GM18505 (cell line): ENCODE data around the gene SLC29A2.

Source experiments
- ATAC-seq: cut with Tn5 transposase; IDR thresholded peaks from one replicate; pipeline ENCODE4 v1.9.1; 2021; ENCODE audit not compliant: unreplicated experiment
- POLR2A ChIP-seq: IDR thresholded peaks from 4 replicates; pipeline ENCODE4 v1.6.1; 2011; ENCODE audit warnings: borderline replicate concordance; ENCODE audit not compliant: insufficient read depth, insufficient read length; ENCODE audit errors: extremely low read depth

The SLC29A2 gene

DNA sequence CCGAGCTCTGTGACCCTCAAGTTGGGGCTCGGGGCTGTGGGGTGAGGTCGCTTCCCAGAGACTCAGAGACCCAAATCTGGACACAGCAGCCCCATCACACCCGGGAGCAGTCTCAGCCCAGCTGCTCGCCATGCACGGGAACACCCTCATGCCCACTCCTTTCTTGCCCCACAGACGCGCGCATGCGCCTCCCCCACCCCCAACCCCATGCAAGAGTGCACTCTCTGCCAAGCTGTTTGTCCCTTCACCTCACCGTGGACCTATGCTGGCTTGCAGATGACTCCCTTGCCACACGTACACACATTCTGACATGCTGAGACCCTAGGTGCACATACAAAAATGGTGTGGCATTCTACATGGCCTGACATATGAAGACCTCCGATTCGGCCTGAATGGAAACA is 54.2 kb downstream of the SLC29A2 start:
- TF ChIP-seq POLR2A, result no peak
- no peak for ATAC-seq

DNA sequence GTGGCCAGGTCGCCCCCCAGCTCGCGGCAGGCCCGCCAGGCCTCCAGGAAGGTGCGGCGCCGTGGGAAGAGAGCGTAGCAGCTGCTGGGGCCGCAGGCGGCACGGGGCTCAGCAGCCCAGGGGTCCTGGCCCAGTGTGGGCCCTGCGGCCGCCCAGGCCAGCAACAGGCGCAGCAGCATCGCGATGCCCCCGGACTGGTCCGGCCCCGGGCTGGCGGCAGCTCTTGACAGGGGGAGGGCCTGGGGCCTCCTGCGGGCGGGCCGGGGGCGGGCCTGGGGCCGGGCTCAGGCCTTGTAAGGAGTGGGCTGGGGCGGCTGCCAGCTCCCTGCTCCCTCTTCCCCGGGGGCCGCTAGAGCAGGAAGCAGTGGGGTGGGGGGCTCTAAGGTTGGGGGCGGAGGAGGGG is 54.7 kb downstream of the SLC29A2 start, which contains the start of gene CD248:
CD248 (minus strand) TSS at position 196 of the 403 bp plus-strand sequence; CDS start at position 179, 17 bp downstream.
- no peak for TF ChIP-seq POLR2A
- ATAC-seq, result no peak

DNA sequence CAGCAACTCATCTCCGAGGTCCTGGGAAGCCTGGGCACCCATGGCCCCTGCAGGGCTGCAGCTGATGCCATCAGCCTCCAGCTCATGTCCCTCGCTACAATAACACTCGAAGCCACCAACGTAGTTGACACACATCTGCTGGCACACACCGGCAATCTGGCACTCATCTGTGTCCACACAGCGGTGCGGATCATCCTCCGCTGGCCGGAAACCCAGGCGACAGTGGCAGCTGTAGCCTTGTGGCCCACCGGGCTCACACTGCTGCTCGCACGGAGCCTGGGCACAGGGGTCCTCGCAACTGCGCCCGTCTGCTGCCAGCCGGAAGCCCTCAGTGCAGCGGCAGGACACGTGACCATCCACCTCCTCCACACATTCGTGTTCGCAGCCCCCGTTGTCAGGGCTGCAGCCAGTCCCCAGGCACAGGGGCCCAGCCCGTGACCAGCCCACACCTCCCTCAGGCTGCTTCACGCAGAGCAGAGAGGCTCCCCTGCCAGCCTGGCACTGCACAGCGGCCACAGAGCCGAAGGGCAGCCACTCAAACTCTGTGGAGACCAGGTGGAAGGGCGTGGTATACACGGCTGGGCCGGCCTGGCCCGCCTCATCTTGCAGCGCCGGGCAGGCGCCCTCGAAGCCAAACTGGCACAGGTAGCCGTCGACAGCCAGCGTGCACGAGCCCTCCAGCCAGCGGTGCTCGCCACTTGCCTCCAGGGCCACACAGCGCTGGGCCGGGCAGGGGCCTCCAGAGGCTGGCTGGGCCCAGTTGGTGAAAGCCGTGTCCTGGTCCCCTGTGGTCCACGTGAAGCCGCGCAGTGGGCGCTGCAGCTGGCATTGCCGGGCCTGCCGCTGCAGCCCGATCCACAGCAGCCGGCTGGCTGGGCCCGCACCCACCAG is 55.4 kb downstream of the SLC29A2 start:
- no peak for ATAC-seq
- no peak for TF ChIP-seq POLR2A

DNA sequence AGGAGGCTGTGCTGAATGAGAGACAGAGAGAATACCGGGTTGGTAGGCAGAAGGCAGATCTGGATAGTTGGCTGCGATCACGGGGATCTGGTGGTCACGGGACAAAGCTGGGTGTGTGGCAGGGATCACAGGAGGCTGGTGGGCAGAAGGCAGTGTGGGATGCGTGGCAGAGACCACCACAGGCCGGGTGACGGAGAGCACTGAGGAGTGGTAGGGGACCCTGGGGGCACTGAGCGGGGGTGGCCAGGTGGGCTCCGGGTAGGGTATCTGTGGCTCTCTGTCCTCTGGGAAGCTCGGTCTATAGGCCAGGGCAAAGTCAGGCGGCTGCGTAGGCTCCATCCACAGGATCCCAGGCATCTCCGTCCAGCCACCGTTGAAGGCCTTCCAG is 56.1 kb downstream of the SLC29A2 start:
- no peak for ATAC-seq
- TF ChIP-seq POLR2A, result no peak

DNA sequence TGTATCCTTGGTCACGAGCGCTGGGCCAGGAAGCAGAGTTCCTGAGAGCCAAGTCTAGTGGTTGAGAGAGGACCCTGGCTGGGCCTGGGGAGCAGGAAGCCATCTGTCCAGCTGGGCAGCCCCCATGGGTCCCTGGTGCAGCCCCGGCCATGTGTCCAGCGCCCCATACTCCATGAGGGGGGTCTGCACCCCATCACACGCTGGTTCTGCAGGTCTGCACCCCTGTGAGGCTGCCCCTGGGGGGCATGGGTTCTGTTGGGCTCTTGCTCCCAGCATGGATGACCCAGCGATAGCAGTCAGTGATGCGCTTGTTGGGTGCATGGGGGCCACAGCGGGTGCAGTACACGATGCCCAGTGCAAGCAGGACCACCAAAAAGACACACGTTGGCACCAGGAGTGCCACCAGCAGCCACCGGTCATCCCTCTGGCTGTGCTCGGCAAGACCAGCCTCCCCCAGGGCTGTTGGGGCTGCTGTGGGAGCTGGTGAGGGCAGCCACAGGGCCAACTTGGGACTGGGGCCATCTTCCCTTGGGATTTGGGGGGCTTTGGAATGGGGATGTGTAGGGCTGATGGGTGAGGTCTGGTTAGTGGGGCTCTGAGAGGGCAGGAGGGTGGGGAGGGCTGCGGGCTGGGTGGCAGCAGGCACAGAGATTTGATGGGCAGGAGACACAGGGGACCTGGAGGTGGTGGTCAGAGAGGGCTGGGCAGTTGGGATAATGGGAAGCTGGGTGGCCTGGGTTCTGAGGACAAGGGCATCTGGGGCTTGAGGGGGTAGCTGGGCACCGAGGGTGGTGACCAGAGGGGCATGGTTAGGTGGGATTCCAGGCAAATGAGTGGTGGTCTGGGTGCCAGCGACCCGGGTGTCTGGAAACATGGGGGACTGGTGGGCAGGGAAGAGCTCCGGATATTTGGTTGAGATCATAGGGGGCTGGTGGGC is 56.7 kb downstream of the SLC29A2 start:
- no peak for ATAC-seq
- no peak for TF ChIP-seq POLR2A

DNA sequence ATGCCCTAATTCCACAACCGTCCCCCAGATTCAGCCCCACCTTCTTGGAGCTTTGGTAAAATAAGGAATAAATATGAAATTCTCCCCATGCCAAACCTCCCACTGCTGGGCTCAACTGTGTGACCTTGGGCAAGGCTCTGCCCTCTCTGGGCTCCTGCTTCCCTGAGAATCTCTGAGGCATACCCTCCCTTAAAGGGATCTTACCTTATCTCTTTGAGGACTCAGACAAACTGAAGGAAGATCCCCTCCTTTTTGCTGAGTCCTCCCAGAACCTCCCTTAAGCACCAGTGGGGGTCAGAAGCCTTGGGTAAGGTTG is 57.4 kb downstream of the SLC29A2 start:
- no peak for ATAC-seq
- no peak for TF ChIP-seq POLR2A

DNA sequence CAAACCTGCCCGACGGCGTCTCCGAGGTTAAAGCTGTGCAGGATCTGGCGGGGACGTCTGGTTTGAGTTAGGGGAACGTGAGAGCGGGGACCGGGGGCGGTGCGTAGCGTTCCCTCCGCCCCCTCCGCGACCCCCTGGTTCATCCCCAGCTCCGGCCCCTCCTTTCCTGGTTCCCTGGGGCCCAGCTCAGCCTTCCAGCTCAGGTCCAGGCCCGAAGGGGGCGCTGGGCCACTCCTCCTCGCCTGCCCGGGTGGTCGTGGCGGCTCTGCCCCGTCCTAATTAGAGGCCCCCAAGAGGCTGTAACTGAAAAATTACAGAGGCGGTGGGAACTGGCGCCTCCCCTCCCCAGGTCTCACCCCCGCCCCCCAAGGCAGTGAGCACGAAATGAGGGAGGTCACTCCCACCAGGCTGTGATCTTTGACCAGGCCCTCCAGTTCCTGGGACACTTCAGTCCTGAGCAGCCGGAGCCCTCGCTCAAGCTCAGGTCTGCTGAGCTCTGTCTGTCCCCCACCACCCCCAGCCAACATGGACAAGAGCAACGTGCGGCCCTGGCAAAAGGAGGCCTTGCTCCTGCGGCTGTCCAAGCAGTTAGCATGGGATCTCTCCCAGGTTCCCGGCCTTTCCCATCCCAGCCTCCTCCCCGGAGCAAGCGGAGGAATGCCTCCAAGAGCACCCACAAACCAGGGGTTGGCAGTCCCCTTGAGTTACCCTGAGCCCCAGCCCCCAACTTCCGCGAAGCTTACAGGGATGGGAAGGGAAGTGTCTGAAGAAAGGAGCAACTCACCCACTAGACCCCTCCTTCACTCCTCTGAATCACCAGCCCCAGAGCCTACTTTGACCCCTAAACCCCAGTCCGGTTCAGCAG is 58.0 kb downstream of the SLC29A2 start:
- no peak for ATAC-seq
- no peak for TF ChIP-seq POLR2A

DNA sequence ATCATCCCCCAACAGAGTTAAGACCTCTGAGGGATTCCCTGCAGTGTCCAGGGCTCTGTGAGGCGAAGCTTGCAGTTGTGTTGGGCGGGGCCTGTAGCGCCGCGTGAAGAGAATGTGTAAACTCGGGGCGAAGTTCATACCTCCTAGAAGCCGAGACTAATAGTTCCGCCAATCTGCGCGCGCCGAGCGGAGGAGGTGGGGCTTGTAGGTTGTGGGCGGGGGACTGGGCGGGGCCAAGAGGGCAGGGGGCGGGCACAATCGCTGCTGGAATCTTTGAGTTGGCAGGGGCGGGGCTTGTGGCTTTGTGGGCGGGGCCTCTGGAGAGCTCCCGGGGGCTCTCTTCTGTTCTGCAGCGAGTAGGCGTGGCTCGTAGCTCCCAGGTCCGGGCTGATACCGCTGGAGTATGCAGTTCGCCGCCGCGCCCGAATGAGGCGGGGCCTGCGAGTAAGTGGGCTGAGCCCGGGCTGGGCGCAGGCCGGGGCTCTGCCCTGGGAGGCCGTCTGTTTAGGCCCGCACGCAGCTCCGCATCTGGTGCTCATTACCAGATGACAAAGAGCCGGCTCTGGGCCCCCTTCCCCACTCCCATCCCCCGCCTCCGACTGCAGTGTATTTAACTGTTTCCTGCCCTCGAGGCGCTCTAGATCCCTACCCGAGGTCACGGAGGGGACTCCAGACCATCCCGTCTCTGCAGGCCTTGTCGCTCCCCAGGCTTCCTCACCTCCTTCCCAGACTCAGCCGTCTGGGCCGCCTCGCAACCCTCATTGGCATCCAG is 58.8 kb downstream of the SLC29A2 start:
- no peak for TF ChIP-seq POLR2A
- peak; percentile 43 for ATAC-seq
